GM12864 (cell line): ENCODE data around the gene SLC44A5.
"Not testable (repeated sequence)": the region's sequence is repeated elsewhere in the genome, so short reads cannot be mapped to it uniquely, and the experiment has no call there.

Experiments used
- DNase-seq: peaks from one replicate; pipeline ENCODE4 v3.0.0-alpha.2; 2011; ENCODE audit warnings: low read depth
- H3K4me3 ChIP-seq: 2 replicates; pipeline ENCODE4 v1.5.1; 2011; ENCODE audit warnings: mild to moderate bottlenecking, low read depth, low read length, control low read depth
- CTCF ChIP-seq: IDR thresholded peaks from 2 replicates; pipeline ENCODE4 v1.5.1; 2011; ENCODE audit warnings: low read depth, mild to moderate bottlenecking, moderate library complexity, low read length, control low read depth, inconsistent platforms; ENCODE audit errors: missing control alignments

SLC44A5 gene

GRCh38 chr1:75482951-75483350, 128.0 kb downstream of the SLC44A5 start:
- H3K4me3 ChIP-seq = no peak overlapping the region
- no peak for DNase-seq
- no peak for TF ChIP-seq CTCF

DNA sequence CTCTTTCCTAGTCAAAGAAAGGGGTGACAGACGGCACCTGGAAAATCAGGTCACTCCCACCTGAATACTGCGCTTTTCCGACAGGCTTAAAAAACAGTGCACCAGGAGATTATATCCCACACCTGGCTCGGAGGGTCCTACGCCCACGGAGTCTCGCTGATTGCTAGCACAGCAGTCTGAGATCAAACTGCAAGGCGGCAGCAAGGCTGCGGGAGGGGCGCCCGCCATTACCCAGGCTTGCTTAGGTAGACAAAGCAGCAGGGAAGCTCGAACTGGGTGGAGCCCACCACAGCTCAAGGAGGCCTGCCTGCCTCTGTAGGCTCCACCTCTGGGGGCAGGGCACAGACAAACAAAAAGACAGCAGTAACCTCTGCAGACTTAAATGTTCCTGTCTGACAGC, 134.4 kb downstream of the SLC44A5 start:
- DNase-seq, H3K4me3 ChIP-seq: not testable (repeated sequence)

DNA sequence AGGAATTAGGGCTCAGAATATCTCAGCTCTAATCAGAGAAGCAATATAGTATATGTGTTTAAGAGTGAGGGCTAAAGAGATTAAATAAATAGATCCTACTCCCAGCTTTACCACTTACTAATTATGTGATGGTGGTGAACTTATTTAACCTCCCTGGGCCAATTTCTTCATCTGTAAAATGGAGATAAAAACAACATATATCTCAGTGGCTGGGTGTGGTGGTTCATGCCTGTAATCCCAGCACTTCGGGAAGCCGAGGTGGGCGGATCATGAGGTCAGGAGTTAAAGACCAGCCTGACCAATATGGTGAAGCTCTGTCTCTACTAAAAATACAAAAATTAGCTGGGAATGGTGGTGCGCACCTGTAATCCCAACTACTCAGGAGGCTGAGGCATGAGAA, 135.2 kb downstream of the SLC44A5 start:
- TF ChIP-seq CTCF = no peak
- H3K4me3 ChIP-seq = no peak overlapping the region

GRCh38 chr1:75472971-75473603, 137.8 kb downstream of the SLC44A5 start:
- no peak overlapping the region for H3K4me3 ChIP-seq
- TF ChIP-seq CTCF = no peak
- no peak for DNase-seq

More for the DNA sequence above, 135.2 kb downstream of the SLC44A5 start:
- DNase-seq = no peak

GRCh38 chr1:75472089-75472970, 138.6 kb downstream of the SLC44A5 start:
- no peak for TF ChIP-seq CTCF
- no peak for DNase-seq
- H3K4me3 ChIP-seq = no peak overlapping the region

DNA sequence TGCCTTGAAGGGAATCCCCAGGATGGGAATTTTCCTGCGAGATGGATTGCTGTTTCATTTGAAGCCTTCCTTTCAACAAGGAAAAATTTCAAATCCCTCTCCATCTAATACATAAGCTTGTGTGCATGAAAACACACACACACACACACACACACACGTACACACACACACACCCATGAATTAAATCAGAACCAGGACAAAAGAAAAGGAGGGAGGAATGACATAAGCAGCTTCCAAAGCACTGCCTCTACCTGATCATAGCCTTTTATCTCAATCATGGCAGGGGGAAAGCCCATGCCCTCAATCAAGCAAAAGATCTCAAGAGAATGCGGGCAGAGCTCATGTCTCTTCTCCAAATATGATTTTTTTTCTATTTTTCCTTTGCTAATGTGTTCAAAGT, 139.7 kb downstream of the SLC44A5 start:
- no peak for TF ChIP-seq CTCF

DNA sequence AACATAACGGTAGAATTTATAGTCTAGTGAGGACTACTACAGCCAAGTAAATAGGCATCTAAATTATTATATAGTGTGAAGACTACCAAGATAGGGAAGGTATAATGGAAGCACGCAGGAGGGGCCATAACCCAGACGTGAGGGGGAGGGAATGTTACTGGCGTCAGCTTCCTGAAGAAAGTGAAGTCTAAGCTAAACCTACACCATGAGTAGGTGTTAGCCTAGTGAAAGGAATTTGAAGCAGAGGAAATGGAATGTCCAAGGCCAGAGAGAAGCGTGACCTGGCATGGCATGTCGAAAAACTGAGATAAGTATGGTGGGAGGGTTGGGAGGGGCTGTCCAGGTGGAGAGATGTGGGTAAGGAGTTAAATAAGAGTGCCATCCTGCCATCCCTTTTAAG, 140.5 kb downstream of the SLC44A5 start:
- no peak for TF ChIP-seq CTCF
- DNase-seq = no peak
- H3K4me3 ChIP-seq = no peak overlapping the region

More for the DNA sequence above, 139.7 kb downstream of the SLC44A5 start:
- no peak for DNase-seq
- no peak overlapping the region for H3K4me3 ChIP-seq
